Upper lobe of left lung (tissue), 4 donors: ENCODE results near the gene COG5.

Experiments used
- CTCF ChIP-seq, 6 experiments: fragments of 450-650 bp in 4 of 6; fragments of 200-600 bp in 2 of 6; sonication (generic) in 2 of 6; IDR thresholded peaks; one replicate each; pipeline ENCODE4 v1.5.1; 2016 to 2019; ENCODE audit warnings: antibody characterized with exemption in 6 of 6
- EP300 ChIP-seq, 4 donors: sonication (generic); formaldehyde crosslinking; IDR thresholded peaks; one replicate each; pipeline ENCODE4 v1.5.1; 2017; ENCODE audit warnings: antibody characterized with exemption in 4 of 4, control low read depth in 2 of 4
- POLR2A ChIP-seq, 4 donors: fragments of 450-650 bp; IDR thresholded peaks; one replicate each; pipeline ENCODE4 v1.5.1; 2016 to 2017; ENCODE audit warnings: antibody characterized with exemption in 4 of 4, mild to moderate bottlenecking in 2 of 4
- POLR2AphosphoS5 ChIP-seq, 2 donors: sonication (generic); formaldehyde crosslinking; IDR thresholded peaks; one replicate each; pipeline ENCODE4 v1.5.1; 2017; ENCODE audit warnings: antibody characterized with exemption in 2 of 2

GRCh38 chr7:107254398-107254985 lies 309.2 kb downstream of the COG5 start:
- TF ChIP-seq CTCF (IDR thresholded peaks at IDR 0.05) (no peak), POLR2AphosphoS5 (IDR thresholded peaks at IDR 0.05) (no peak), EP300 (IDR thresholded peaks at IDR 0.05) (no peak), POLR2A (IDR thresholded peaks at IDR 0.05) (no peak)
